WERI-Rb-1 (cell line): Measurements from ENCODE around the gene CCDC17.

Experiments
- DNase-seq: peaks from one replicate; pipeline ENCODE4 v3.0.0-alpha.2; 2020
- H3K27ac ChIP-seq: fragments of 250-450 bp; sonication (Bioruptor Pico); 2 replicates; pipeline ENCODE4 v1.5.1; 2020; ENCODE audit warnings: mild to moderate bottlenecking, moderate library complexity
- H3K27me3 ChIP-seq: fragments of 250-450 bp; sonication (Bioruptor Pico); 2 replicates; pipeline ENCODE4 v1.5.1; 2021; ENCODE audit warnings: mild to moderate bottlenecking, low read depth, moderate library complexity; ENCODE audit not compliant: insufficient read depth, severe bottlenecking
- H3K36me3 ChIP-seq: fragments of 250-450 bp; sonication (Bioruptor Pico); 2 replicates; pipeline ENCODE4 v1.5.1; 2020; ENCODE audit warnings: mild to moderate bottlenecking, moderate library complexity
- H3K4me3 ChIP-seq: 2 replicates; pipeline ENCODE4 v1.5.1; 2011; ENCODE audit warnings: low read depth, mild to moderate bottlenecking, control low read depth, low read length
- H3K9me3 ChIP-seq: fragments of 250-450 bp; sonication (Bioruptor Pico); 2 replicates; pipeline ENCODE4 v1.5.1; 2021; ENCODE audit warnings: mild to moderate bottlenecking, moderate library complexity; ENCODE audit not compliant: severe bottlenecking
- CTCF ChIP-seq: IDR thresholded peaks from 2 replicates; pipeline ENCODE4 v1.5.1; 2011; ENCODE audit warnings: low read depth, mild to moderate bottlenecking, control low read depth, inconsistent platforms, low read length

The CCDC17 gene

GRCh38 chr1:45615885-45616284 is 8.0 kb downstream of the CCDC17 start:
- H3K9me3 ChIP-seq = no peaks in the 10 kb centered on the region
- no peak overlapping the region for H3K4me3 ChIP-seq
- DNase-seq = no peak
- no peak for TF ChIP-seq CTCF
- H3K36me3 ChIP-seq = peaks cover 84% of the 10 kb centered on the region
- H3K27me3 ChIP-seq = no peaks in the 10 kb centered on the region
- no peak overlapping the region for H3K27ac ChIP-seq

GRCh38 chr1:45612941-45613579 is 10.8 kb downstream of the CCDC17 start:
- H3K27ac ChIP-seq = no peak overlapping the region

GRCh38 chr1:45610589-45611226 is 13.1 kb downstream of the CCDC17 start:
- no peak for DNase-seq
- Histone ChIP-seq H3K27ac (no peak overlapping the region), H3K27me3 (no peaks in the 10 kb centered on the region), H3K36me3 (peaks cover 88% of the 10 kb centered on the region), H3K4me3 (no peak overlapping the region), H3K9me3 (no peaks in the 10 kb centered on the region)
- TF ChIP-seq CTCF = no peak

More at GRCh38 chr1:45612941-45613579, 10.8 kb downstream of the CCDC17 start:
- Histone ChIP-seq H3K4me3 (no peak overlapping the region), H3K9me3 (no peaks in the 10 kb centered on the region), H3K27me3 (no peaks in the 10 kb centered on the region), H3K36me3 (peaks cover 89% of the 10 kb centered on the region)
- TF ChIP-seq CTCF = no peak
- DNase-seq = no peak

- Histone ChIP-seq H3K9me3 (no peaks in the 10 kb centered on the region), H3K4me3 (no peak overlapping the region), H3K36me3 (peaks cover 87% of the 10 kb centered on the region), H3K27ac (no peak overlapping the region), H3K27me3 (no peaks in the 10 kb centered on the region)
- TF ChIP-seq CTCF = no peak
- no peak for DNase-seq
Measured at GRCh38 chr1:45608175-45609156, 15.4 kb downstream of the CCDC17 start.

GRCh38 chr1:45607404-45608074 is 16.3 kb downstream of the CCDC17 start:
- peaks cover 86% of the 10 kb centered on the region for H3K36me3 ChIP-seq

More at GRCh38 chr1:45607404-45608074, 16.3 kb downstream of the CCDC17 start:
- TF ChIP-seq CTCF = no peak
- no peaks in the 10 kb centered on the region for H3K9me3 ChIP-seq
- no peaks in the 10 kb centered on the region for H3K27me3 ChIP-seq
- H3K4me3 ChIP-seq = no peak overlapping the region
- no peak for DNase-seq
- H3K27ac ChIP-seq = no peak overlapping the region
